ENCODE measurements around the gene ZNF630.
"Not testable (repeated sequence)": the region's sequence is repeated elsewhere in the genome, so short reads cannot be mapped to it uniquely, and the experiment has no call there.

The ZNF630 gene

DNA sequence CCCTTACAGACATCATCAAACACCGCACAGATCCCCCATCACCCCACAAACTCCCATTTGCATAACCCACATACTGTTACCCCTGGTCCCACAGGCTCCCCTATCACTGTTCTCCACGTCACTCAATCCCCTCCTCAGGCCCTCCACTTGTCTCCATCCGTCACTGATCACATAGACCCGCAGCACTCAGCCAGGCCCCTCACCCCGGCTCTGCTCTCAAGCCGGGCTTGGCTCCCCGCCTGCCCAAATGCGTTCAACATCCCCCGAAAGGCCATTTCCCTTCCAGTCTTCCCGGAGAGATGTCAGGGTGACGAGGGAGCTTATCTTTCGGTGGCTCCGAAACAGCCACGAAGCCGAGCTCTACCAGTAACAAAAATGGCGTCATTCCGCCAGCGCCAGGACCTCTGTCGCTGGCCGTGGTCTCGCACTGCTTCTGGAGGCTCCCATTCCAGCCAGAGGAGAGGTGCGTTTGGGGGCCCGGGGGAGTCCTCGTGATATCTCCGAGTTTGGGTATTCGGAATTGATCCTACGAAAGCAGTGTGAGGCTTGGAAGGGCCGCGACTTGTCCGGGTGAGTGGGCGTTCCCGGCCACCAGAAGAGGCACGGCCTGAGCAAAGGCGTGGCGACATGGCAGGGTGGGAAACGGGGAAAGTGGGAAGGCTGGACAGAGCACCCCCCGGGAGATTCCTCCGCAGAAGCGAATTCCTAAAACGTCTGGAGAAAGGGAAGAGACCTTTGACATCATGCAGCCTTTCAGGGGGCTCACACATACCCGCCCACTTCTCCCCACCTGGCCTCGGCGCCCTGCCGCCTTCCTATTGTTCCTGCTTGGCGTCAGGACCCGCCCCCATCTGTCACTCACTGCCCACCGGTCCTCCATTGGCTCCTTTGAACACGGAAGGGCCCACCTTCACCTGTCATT, at the start of gene ZNF630:
ZNF630 (minus strand) TSS at position 577 of the 922 bp plus-strand sequence. CDS start 4,754 bp downstream, outside the sequence.
- DNase-seq: peak; percentile 62

GRCh38 chrX:48107717-48108116, 36.3 kb upstream of the ZNF630 start:
- DNase-seq: no peak

- no peak for DNase-seq
Measured at GRCh38 chrX:48102874-48103374, 31.5 kb upstream of the ZNF630 start.

DNA sequence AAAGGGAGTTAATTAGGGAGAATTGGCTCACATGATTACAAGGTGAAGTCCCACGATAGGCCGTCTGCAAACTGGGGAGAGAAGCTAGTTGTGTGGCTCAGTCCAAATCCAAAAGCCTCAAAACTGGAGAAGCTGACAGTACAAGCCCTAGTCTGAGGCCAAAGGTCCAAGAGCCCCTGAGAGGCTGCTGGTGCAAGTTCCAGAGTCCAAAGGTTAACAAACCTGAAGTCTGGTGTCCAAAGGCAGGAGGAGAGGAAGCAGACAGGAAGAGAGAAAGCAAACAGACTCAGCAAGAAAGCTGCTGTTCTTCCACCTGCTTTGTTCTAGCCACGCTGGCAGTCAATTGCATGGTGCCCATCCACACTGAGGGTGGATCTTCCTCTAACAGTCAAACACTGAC, 30.0 kb upstream of the ZNF630 start:
- DNase-seq: no peak

GRCh38 chrX:48092558-48092957, 21.1 kb upstream of the ZNF630 start:
- DNase-seq: not testable (repeated sequence)

- DNase-seq: no peak
Measured at GRCh38 chrX:48090123-48090522, 18.7 kb upstream of the ZNF630 start.

DNA sequence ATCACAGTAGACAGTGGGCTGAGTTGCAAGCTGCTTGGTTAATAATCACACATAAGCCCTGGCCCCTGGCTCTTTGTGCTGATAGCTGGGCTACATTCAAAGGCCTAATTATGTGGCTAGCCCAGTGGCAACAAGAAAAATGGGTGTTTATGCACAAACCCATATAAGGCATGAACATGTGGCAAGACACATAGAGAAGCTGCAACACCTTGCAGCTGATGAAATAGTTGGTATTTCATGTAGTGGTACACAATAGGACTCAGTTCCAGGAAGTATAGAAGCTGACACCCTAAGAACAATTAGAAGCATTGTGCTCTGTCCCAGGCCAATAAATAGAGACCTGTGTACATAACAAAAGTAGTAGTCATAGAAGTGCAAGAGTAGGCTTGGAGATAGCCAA, 14.6 kb upstream of the ZNF630 start:
- DNase-seq: no peak

GRCh38 chrX:48083706-48084105, 12.3 kb upstream of the ZNF630 start:
- no peak for DNase-seq

- DNase-seq: no peak
Measured at GRCh38 chrX:48083212-48083611, 11.8 kb upstream of the ZNF630 start.

- no peak for DNase-seq
Measured at GRCh38 chrX:48076343-48076742, 4.9 kb upstream of the ZNF630 start.

- no peak for DNase-seq
Measured at GRCh38 chrX:48071986-48072605, 656 bp upstream of the ZNF630 start.

- DNase-seq: no peak
Measured at GRCh38 chrX:48068096-48068887, 3.1 kb downstream of the ZNF630 start.

GRCh38 chrX:48064261-48064660, 7.2 kb downstream of the ZNF630 start:
- DNase-seq: no peak

- no peak for DNase-seq
Measured at GRCh38 chrX:48059296-48059639, 12.2 kb downstream of the ZNF630 start.

- no peak for DNase-seq
Measured at GRCh38 chrX:48058621-48059295, 12.7 kb downstream of the ZNF630 start.

GRCh38 chrX:48046846-48047245, 24.6 kb downstream of the ZNF630 start:
- DNase-seq: no peak

DNA sequence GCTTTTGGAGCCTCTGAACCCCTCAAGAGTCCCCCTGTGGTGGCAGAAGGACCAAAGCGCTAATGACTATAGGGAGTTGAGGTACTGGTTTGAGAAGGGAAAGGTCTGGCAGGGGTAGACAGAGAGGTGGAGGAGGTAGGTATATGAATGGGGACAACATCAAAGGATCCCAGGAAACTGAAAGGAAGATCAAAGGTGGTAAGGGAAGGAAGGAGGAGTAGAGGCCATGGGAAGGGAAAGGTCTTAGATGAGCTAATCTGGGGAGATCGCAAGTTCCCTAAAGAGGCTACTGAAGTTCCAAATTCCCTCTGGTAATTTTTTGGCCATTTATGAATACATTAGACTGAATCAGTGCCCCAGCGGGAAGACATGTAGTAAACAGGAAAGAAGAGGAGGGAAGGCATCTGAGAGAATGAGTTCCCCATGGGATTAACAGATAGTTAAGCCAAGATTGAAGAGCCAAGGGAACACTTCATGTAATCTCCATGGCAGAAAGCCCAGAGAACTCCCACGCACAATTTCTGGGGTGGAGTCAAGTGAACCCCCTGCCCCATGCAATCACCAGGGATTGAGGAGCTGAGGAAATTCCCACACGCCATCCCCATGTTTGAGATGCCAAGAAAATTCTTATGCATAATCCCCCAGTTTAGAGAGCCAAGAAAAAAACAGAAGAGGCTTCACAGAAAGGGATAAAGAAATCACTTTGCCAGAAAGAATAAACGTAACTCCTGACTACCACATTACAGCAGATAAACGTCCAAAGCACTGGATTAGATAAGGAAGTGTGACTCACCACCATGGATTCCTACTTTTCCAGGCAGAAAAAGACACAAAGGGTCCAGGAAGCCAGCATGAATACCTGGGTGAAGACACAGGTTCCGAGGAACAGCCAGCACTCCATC, 25.8 kb downstream of the ZNF630 start:
- DNase-seq: no peak

- DNase-seq: no peak
Measured at GRCh38 chrX:48043056-48043455, 28.4 kb downstream of the ZNF630 start.

GRCh38 chrX:48035891-48036290, 35.5 kb downstream of the ZNF630 start:
- no peak for DNase-seq

DNA sequence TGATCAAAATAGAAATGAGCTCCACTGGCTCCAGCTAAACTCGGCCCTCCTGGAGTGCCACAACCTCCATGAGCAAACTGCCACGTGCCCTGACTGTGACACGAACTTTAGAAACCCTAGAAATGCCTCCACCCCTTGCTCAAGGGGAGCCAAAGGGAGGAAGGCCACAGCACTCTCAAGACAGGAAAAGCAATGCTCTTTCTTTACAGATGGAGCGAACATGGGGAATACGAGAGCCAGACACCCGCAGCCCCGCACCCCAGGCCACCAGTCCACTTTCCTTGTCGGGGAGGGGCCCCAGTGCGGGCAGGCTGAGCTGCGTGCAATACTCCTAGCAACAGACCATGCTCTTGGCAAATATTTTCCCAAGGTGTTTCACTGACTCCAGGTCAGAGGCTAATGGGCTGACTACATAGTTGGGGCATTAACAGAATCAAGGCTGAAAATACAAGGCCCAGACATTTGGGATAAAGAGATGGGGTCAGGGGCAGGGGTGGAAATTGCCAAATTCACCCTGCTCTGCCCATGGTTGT, 40.7 kb downstream of the ZNF630 start:
- DNase-seq: not testable (repeated sequence)

GRCh38 chrX:48030237-48030636, 41.2 kb downstream of the ZNF630 start:
- DNase-seq: no peak

All from NCI-H510A (cell line).